Islet of Langerhans (tissue), 1 donor: Measurements from ENCODE around the gene CIRBP.

Source experiments
- FAIRE-seq: peaks from one replicate; lab custom pipeline; 2011; peaks lifted over from hg19 to GRCh38; lab: Jason Lieb, UNC

CIRBP gene

DNA sequence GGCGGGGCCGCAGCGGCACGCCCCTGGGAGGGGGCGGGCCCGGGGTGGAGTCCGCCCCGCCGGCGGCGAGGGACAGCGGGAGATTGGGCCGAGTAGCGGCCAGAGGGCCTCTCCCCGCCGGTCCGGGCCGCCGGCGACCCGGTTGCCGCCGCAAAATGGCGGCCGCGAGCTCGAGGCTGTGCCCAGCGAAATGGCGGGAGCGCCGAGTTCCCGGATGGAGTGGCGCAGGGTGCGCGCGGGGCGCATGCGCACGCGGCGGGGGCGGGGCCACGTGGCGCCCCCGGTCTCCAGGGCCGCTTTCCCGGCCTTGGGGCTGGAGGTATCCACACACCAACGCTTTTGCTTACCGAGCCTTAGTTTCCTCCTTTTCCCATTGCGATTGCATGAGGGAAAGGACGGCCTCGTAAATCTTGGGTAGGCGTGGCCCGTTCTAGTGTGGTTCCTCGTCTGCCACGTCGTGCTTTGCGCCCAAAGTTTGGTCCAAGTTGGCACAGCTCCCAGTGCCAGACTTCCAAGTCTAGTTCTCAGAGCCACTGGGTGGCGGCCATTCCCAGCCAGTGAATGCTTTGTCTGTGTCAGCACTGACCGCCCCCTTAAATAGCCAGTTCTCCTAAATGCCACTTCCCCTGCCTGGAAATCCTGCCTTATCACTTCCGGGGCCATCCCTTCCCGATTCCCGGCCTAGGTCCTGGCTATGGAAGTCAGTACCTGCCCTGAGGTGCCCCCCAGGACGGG lies 513 bp downstream of the CIRBP start:
- FAIRE-seq: no peak

- FAIRE-seq: no peak
Measured at GRCh38 chr19:1270213-1270853, 1.2 kb downstream of the CIRBP start.

GRCh38 chr19:1270854-1271527 lies 1.9 kb downstream of the CIRBP start:
- FAIRE-seq: no peak

GRCh38 chr19:1271528-1272422 lies 2.6 kb downstream of the CIRBP start:
- FAIRE-seq: no peak

GRCh38 chr19:1272423-1273262 lies 3.5 kb downstream of the CIRBP start:
- FAIRE-seq: no peak

GRCh38 chr19:1273263-1274041 lies 4.3 kb downstream of the CIRBP start:
- no peak for FAIRE-seq

GRCh38 chr19:1274081-1274851 lies 5.1 kb downstream of the CIRBP start:
- no peak for FAIRE-seq

GRCh38 chr19:1274852-1275259 lies 5.7 kb downstream of the CIRBP start:
- FAIRE-seq: no peak

- no peak for FAIRE-seq
Measured at GRCh38 chr19:1275260-1275975, 6.3 kb downstream of the CIRBP start, which contains the start of gene FAM174C. Gene FAM174C, plus strand, starts transcription at chr19:1275530. Its CDS starts 20 bp downstream, at chr19:1275550.

GRCh38 chr19:1275976-1276627 lies 7.0 kb downstream of the CIRBP start:
- no peak for FAIRE-seq

DNA sequence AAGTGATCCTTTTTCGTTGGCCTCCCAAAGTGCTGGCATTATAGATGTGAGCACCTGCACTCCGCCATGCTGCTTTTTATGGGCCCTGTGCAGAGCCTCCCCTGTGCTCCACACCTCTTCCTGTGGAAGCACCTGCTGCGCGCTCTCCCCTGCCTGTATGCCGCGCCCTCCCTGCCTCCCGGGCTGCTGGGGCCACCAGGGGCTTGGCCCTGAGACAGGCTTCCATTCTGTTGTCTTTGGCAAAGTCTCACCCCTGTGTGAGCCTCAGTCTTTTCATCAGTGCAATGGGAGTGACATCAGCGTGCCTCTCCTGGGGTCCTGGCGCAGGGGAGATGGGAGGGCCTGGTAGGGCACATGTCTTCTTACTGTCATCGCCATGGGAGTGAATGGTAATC lies 7.5 kb downstream of the CIRBP start:
- no peak for FAIRE-seq

DNA sequence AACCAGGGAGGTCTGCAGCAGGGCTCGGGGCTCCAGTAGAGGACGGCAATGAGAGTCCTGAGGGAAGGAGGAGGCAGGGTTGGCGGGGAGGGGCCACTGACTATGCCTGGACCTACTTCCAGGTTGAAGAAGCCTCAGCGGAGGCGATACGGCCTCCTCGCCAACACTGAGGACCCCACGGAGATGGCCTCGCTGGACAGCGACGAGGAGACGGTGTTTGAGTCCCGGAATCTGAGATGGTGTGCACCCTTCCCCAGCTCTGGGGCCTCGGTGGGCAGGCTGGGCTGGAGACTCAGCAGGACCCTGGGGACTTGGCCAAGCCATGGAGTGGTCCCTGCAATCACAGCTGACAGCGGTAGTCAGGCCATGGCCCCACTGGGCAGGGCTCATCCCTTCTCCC lies 7.9 kb downstream of the CIRBP start:
- no peak for FAIRE-seq

DNA sequence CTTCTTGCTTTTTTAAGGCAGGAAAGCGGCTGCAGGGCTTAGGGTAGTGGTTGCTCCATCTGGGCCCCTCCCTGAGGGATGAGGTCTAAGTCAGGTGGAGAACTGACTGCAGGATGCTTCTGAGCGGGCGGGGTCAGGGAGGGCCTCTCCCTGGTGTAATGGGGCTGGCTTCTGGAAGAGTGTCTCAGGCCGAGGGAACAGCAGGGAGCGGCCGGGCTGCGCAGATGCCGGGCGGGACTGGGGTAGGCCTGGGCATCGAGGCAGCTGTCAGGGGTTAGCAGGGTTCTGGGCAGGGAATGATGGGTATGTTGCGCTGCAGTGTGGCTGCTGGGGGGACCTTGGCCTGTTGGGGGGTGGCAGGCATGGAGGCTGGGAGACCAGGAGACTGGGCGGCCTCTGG lies 8.9 kb downstream of the CIRBP start:
- no peak for FAIRE-seq

GRCh38 chr19:1278713-1279660 lies 9.9 kb downstream of the CIRBP start:
- FAIRE-seq: no peak

GRCh38 chr19:1279782-1280341 lies 10.7 kb downstream of the CIRBP start:
- no peak for FAIRE-seq

DNA sequence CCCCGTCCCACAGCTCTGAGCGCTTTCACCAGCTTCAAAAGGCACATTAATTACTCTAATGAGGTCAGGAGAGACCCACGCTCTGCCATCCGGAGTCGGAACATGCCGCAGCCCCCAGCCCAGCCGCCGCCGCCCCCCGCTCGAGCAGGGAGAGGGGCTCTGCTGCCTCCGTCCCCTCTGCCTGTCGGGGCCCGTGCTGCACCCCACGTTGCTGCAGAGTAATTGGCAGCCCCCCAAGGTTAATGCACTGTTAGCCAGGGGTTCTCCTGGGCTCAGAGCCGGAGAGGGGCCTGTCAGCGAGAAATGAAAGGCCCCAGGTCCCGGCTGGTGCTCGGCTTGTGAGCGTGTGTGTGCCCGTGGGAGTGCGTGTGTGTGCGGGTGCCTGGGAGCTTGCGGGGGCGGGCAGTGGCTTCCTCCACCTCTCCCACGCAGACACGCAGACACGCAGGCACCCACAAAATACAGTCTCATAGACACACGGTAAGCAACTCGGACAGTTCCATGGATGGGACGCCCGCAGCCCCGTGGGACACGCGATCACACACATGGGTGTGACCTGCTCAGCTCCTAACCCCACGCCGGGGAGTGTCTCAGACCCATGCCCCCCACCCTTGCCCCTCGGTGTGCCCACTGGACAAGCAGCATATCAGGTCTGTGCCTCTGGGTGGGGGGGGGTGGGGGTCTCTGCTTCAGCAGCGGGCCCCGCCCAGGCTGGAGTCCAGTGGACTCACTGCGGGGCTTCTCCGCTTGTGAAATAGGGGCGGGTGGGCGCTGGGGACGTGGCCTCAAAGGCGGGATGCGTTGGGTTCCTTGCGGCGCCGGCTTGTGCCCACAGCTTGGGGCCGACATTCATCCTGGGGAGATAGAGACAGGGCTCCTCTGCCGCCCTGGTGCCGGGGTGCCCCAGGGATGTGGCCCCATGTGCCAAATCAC lies 11.8 kb downstream of the CIRBP start:
- FAIRE-seq: no peak
